HG02870 (cell line): Measurements from ENCODE around the gene L3HYPDH.

Experiments used
- ATAC-seq: cut with Tn5 transposase; IDR thresholded peaks from one replicate; pipeline ENCODE4 v1.9.1; 2021; ENCODE audit warnings: mild to moderate bottlenecking, moderate library complexity; ENCODE audit not compliant: unreplicated experiment

L3HYPDH gene

GRCh38 chr14:59427653-59428580, 56.3 kb downstream of the L3HYPDH start:
- ATAC-seq = no peak

GRCh38 chr14:59425322-59425935, 58.8 kb downstream of the L3HYPDH start:
- no peak for ATAC-seq

- no peak for ATAC-seq
These were observed 59.7 kb downstream of the L3HYPDH start for GRCh38 chr14:59424341-59425071.
